ENCODE measurements around the gene SEC14L1.

DNA sequence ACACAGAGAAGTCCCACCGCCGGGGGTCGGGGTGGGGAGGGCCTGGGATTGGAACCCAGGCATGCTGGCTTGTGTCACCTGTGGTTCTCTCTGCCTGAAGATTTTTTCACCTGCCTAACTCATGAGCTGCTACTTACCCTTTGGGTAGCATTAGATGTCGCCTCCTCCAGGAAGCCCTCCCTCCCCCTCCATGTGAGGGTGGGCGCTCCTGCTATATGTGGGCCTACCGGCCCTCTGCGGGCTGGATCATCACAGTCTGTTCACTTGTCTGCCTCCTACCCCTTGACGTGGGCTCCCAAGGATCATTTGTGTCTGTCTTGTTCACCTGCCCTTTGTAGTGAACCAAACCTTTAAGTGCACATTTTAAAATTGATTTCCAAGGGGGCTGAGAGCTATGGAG is 106.8 kb downstream of the SEC14L1 start:
- no peak for TF ChIP-seq CTCF (IDR thresholded peaks at IDR 0.05)
- TF ChIP-seq POLR2AphosphoS5 (IDR thresholded peaks at IDR 0.05; ENCODE audit: insufficient read depth in 1 of 2, low read depth in 1 of 2): no peak
- no peak for TF ChIP-seq POLR2A (IDR thresholded peaks at IDR 0.05)
